Activated naive CD8-positive, alpha-beta T cell treated with anti-CD3 and anti-CD28 coated beads, Interleukin-2, amount 10 ng/mL, durations not matched to agents 7 days and 5 days (primary cell): ENCODE results near the gene MAPRE2. TPM values are rescaled to one million over a fixed set of nuclear protein-coding genes. Genes with fewer than 3 reads are reported as not detected.

Experiments used
- ATAC-seq: fragments of 150-1000 bp; cut with Tn5 transposase; one replicate; pipeline ENCODE4 v1.10.0; 2021; ENCODE audit warnings: low read depth, moderate library complexity
- POLR2A ChIA-PET: fragments of 350-600 bp; sonication (Branson Sonifier 250); formaldehyde crosslinking; loops from one replicate; lab custom pipeline; 2021; ENCODE audit warnings: antibody characterized with exemption; lab: Charles Lee
- DNase-seq: peaks from one replicate; pipeline ENCODE4 v3.0.0; 2021
- H3K27ac Mint-ChIP-seq: one replicate; pipeline ENCODE4 v1.8.0; 2022; ENCODE audit warnings: mild to moderate bottlenecking, mixed read lengths
- H3K27me3 Mint-ChIP-seq: one replicate; pipeline ENCODE4 v1.8.0; 2022; ENCODE audit warnings: mild to moderate bottlenecking, moderate library complexity, mixed read lengths
- H3K36me3 Mint-ChIP-seq: one replicate; pipeline ENCODE4 v1.8.0; 2021; ENCODE audit warnings: mild to moderate bottlenecking, mixed read lengths
- H3K4me1 Mint-ChIP-seq: one replicate; pipeline ENCODE4 v1.8.0; 2021; ENCODE audit warnings: mixed read lengths
- H3K4me3 Mint-ChIP-seq: one replicate; pipeline ENCODE4 v1.8.0; 2022; ENCODE audit warnings: mild to moderate bottlenecking, moderate library complexity, mixed read lengths
- H3K9me3 Mint-ChIP-seq: one replicate; pipeline ENCODE4 v1.8.0; 2021; ENCODE audit warnings: mixed read lengths
- total RNA-seq, 2 experiments: library from RNA; stranded (reverse); gene quantifications; one replicate each; pipeline ENCODE4 v1.2.3, GENCODE V29; 2021

Gene MAPRE2
- total RNA-seq, 2 experiments from 2014 or later: 61.5 to 63.2 TPM

GRCh38 chr18:35024196-35024595, 17.0 kb upstream of the MAPRE2 start:
- DNase-seq: no peak
- peaks cover 16% of the 10 kb centered on the region for H3K4me1 Mint-ChIP-seq
- no peak for ATAC-seq
- H3K4me3 Mint-ChIP-seq: no peak overlapping the region
- POLR2A ChIA-PET: no interaction called here
- peaks cover under 1% of the 10 kb centered on the region for H3K27me3 Mint-ChIP-seq
- H3K9me3 Mint-ChIP-seq: no peaks in the 10 kb centered on the region
- H3K36me3 Mint-ChIP-seq: peaks cover 3% of the 10 kb centered on the region
- H3K27ac Mint-ChIP-seq: no peak overlapping the region

GRCh38 chr18:35024965-35025364, 16.2 kb upstream of the MAPRE2 start:
- no peaks in the 10 kb centered on the region for H3K27me3 Mint-ChIP-seq
- H3K36me3 Mint-ChIP-seq: peaks cover 5% of the 10 kb centered on the region
- no peak for DNase-seq
- H3K4me3 Mint-ChIP-seq: no peak overlapping the region
- no peaks in the 10 kb centered on the region for H3K9me3 Mint-ChIP-seq
- H3K27ac Mint-ChIP-seq: no peak overlapping the region
- POLR2A ChIA-PET: interaction anchor here (0.8 to 8.1 kb wide), 2 partner anchors 16 to 22 kb away, joined by 3 to 119 read pairs; partner anchors contain the start of gene MAPRE2
- H3K4me1 Mint-ChIP-seq: peaks cover 22% of the 10 kb centered on the region
- no peak for ATAC-seq

DNA sequence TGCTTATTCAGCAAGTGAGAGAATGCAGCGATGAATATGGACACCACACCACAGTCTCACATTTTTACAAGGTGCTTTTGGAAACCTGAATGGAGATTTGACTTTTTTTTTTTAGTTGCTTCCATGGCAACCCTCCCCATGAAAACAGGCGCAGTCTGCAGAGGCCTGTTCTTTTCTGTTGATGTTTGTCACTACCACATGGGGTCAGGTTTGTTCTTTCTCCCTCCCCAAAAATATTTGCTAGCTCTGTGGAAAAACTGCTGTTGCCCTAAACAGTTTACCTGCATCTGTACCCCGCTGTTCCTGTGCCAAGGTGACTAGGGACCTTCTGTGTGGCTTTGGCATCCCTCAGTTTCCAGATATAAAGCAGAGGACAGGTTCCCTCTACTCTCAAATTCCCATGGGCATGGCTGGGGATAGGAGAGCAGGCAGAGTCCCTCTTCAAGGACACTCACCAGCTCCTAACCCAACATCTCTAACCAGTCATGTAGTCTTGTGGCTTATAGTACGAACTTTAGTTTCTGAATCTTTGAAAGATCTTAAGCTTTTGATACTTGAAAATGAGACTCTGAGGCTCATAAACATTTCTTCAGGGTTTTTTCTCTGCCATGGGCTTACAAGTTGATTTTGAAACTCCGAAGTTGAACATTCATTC, 14.7 kb upstream of the MAPRE2 start:
- DNase-seq: no peak
- ATAC-seq: no peak
- POLR2A ChIA-PET: interaction anchor here (8.1 kb wide), 1 partner anchor 15 kb away, joined by 119 read pairs; the partner anchor contains the start of gene MAPRE2
- H3K4me1 Mint-ChIP-seq: peaks cover 33% of the 10 kb centered on the region
- H3K9me3 Mint-ChIP-seq: no peaks in the 10 kb centered on the region
- no peak overlapping the region for H3K4me3 Mint-ChIP-seq
- no peak overlapping the region for H3K27ac Mint-ChIP-seq
- H3K36me3 Mint-ChIP-seq: peaks cover 8% of the 10 kb centered on the region
- no peaks in the 10 kb centered on the region for H3K27me3 Mint-ChIP-seq

- peak overlapping the region; percentile 23 for H3K27ac Mint-ChIP-seq
- POLR2A ChIA-PET: interaction anchor here (0.6 to 8.1 kb wide), 2 partner anchors 10 to 14 kb away, joined by 3 to 119 read pairs; partner anchors contain the start of gene MAPRE2
- ATAC-seq (no peak), DNase-seq (no peak)
- H3K9me3 Mint-ChIP-seq: no peaks in the 10 kb centered on the region
- no peak overlapping the region for H3K4me3 Mint-ChIP-seq
- H3K27me3 Mint-ChIP-seq: no peaks in the 10 kb centered on the region
- H3K36me3 Mint-ChIP-seq: peaks cover 8% of the 10 kb centered on the region
- peaks cover 39% of the 10 kb centered on the region for H3K4me1 Mint-ChIP-seq
These were observed 14.0 kb upstream of the MAPRE2 start for GRCh38 chr18:35027206-35027605.

DNA sequence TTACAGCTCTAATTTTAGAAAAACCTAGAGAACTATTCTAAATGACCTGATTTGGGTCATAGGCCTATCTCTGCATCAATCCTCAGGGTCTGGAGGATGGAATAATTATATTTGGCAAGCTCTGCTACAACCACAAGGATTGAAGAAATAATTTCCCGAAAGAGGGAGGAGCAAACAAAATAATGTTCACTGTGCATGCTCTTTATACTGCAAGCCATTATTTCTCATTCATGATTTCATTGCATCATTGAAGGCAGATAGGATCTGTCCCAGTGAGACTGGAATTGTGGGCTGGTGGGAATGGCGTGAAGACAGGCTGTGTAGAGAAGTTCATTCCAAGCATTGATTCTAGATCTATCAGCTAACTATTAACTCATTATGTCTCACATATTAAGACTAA, 12.7 kb upstream of the MAPRE2 start:
- H3K27me3 Mint-ChIP-seq: no peaks in the 10 kb centered on the region
- H3K4me1 Mint-ChIP-seq: peaks cover 43% of the 10 kb centered on the region
- POLR2A ChIA-PET: interaction anchor here (2.1 to 8.1 kb wide), 2 partner anchors 13 to 22 kb away, joined by 13 to 119 read pairs; partner anchors contain the start of gene MAPRE2
- no peaks in the 10 kb centered on the region for H3K9me3 Mint-ChIP-seq
- no peak for DNase-seq
- H3K4me3 Mint-ChIP-seq: no peak overlapping the region
- H3K27ac Mint-ChIP-seq: no peak overlapping the region
- ATAC-seq: no peak
- H3K36me3 Mint-ChIP-seq: peaks cover 8% of the 10 kb centered on the region

DNA sequence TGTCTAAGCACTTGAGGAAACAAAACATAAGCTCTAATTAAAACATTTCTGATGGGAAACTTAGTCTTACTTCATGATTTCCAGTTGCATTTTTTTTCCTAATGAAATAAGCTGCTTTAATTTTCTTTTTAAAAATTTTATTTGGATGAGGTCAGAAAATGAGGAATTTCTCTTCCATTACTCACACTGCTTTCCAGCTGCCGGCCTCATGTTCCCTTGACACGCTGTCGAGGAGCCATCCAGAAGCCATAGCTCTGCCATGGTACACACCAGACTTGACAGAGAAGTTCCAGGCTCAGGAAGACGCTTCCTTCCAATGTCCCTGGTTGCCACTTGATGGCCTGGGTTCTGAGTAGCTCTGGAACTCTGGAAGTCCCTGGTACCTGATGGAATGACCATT, 12.1 kb upstream of the MAPRE2 start:
- Mint-ChIP-seq H3K27me3 (no peaks in the 10 kb centered on the region), H3K4me3 (no peak overlapping the region), H3K27ac (peak overlapping the region; percentile 95), H3K9me3 (no peaks in the 10 kb centered on the region), H3K4me1 (peaks cover 43% of the 10 kb centered on the region), H3K36me3 (peaks cover 8% of the 10 kb centered on the region)
- POLR2A ChIA-PET: interaction anchor here (0.7 to 8.1 kb wide), 8 partner anchors 12 to 316 kb away, joined by 3 to 119 read pairs (median 5); partner anchors contain the start of genes MAPRE2, ZNF24 and ZNF397
- no peak for DNase-seq
- no peak for ATAC-seq

DNA sequence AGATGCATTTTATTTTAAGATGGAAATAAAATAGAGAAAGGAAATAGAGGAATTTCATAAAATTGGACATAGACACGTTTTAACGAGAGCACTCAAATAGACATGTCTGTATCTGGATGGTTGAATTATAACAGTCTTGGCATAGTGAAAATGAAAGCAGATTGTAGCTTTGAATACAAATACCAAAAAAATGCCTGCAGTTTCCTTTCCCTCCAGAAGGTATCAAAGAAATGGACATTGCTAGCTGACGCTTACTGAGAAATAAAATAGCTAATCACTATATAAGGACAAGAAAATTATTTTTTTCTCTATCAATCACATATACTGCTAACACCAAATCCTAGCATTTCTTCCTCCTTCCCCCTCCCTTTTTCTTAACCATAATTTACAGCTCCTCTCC, 11.4 kb upstream of the MAPRE2 start:
- H3K27ac Mint-ChIP-seq: peak overlapping the region; percentile 95
- ATAC-seq (peak; percentile 70), DNase-seq (no peak)
- no peaks in the 10 kb centered on the region for H3K9me3 Mint-ChIP-seq
- peak overlapping the region; percentile 83 for H3K4me3 Mint-ChIP-seq
- peaks cover 8% of the 10 kb centered on the region for H3K36me3 Mint-ChIP-seq
- H3K4me1 Mint-ChIP-seq: peaks cover 43% of the 10 kb centered on the region
- no peaks in the 10 kb centered on the region for H3K27me3 Mint-ChIP-seq
- POLR2A ChIA-PET: interaction anchor here (0.7 to 8.1 kb wide), 13 partner anchors 11 to 315 kb away, joined by 3 to 119 read pairs (median 4); partner anchors contain the start of genes MAPRE2, ZNF24 and ZNF397

DNA sequence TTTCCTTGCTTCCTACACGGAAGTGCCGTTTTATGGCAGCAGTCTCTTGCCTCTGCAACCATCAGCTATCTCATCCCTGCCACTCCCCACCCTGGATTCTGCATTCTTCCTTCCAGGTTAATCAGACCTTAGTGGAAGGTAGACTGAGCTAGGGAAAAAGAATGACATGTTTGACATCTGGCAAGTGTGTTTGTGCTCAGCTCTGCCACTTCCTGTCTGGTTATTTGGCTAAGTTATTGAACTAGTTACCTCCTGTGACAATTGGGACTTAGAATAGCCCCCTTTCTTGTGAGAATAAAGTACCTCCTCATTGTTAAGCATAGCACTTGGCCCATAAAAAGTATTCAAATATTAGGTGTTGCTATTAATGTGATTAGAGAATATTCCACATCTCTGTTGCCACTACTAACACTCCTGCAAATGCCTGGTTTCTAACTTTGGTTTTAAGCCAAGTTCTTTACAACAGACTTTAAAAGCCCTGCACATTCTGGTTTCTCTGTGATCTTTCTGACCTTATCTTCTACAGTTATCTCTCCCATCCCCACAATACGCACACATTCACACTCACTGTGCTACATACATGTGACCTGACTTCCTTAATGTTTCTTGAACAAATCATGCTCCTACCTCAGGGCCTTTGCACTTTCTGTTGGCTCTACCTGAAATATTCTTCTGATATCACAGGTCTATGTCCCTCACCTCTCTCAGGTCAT, 10.8 kb upstream of the MAPRE2 start:
- Mint-ChIP-seq H3K4me1 (peaks cover 43% of the 10 kb centered on the region), H3K27ac (peak overlapping the region; percentile 95), H3K36me3 (peaks cover 9% of the 10 kb centered on the region), H3K4me3 (peak overlapping the region; percentile 83), H3K27me3 (no peaks in the 10 kb centered on the region), H3K9me3 (no peaks in the 10 kb centered on the region)
- no peak for DNase-seq
- ATAC-seq: peak; percentile 70
- POLR2A ChIA-PET: interaction anchor here (0.8 to 8.1 kb wide), 10 partner anchors 11 to 314 kb away, joined by 3 to 119 read pairs (median 4); partner anchors contain the start of genes MAPRE2 and ZNF24

- peaks cover 10% of the 10 kb centered on the region for H3K36me3 Mint-ChIP-seq
- H3K9me3 Mint-ChIP-seq: no peaks in the 10 kb centered on the region
- H3K27ac Mint-ChIP-seq: no peak overlapping the region
- POLR2A ChIA-PET: interaction anchor here (8.1 kb wide), 1 partner anchor 9 kb away, joined by 119 read pairs; the partner anchor contains the start of gene MAPRE2
- ATAC-seq (no peak), DNase-seq (no peak)
- peaks cover 36% of the 10 kb centered on the region for H3K4me1 Mint-ChIP-seq
- peaks cover 1% of the 10 kb centered on the region for H3K27me3 Mint-ChIP-seq
- no peak overlapping the region for H3K4me3 Mint-ChIP-seq
These were observed 9.1 kb upstream of the MAPRE2 start for GRCh38 chr18:35032113-35032512.

GRCh38 chr18:35038029-35038428, 3.2 kb upstream of the MAPRE2 start:
- H3K27me3 Mint-ChIP-seq: peaks cover 1% of the 10 kb centered on the region
- peaks cover 13% of the 10 kb centered on the region for H3K4me1 Mint-ChIP-seq
- POLR2A ChIA-PET: no interaction called here
- no peaks in the 10 kb centered on the region for H3K9me3 Mint-ChIP-seq
- ATAC-seq (no peak), DNase-seq (no peak)
- peak overlapping the region; percentile 2 for H3K27ac Mint-ChIP-seq
- H3K36me3 Mint-ChIP-seq: peaks cover 4% of the 10 kb centered on the region
- no peak overlapping the region for H3K4me3 Mint-ChIP-seq

DNA sequence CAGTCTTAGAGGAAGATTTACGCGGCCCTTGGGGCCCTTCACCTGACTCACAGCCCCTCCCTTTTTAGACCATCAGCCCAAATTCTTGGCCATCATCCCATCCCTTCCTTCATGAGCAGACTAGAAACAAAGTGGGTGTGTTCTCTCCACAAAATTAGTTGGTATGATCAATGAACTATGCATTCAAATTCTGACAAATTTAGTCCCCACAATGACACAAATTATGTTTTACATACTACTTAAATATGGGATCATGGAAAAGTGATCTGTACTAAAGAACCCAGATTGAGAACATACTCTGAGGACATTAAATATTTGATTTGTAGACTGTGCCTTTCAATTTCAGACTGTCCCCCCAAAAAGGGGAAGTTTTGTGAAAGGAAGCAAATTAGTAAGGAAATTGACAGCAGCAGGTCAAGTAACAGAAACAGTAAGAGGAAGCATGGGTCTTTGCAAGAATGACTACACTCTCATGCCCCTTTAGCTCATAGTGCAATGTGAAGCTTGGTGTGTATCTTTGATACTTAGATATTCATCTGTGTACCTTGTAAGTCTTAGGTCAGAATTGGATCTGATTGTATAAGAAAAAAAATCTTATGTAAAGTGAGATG, 2.2 kb upstream of the MAPRE2 start:
- Mint-ChIP-seq H3K27ac (no peak overlapping the region), H3K36me3 (peaks cover 4% of the 10 kb centered on the region), H3K9me3 (no peaks in the 10 kb centered on the region), H3K4me3 (no peak overlapping the region), H3K27me3 (peaks cover 1% of the 10 kb centered on the region), H3K4me1 (peaks cover 22% of the 10 kb centered on the region)
- ATAC-seq (no peak), DNase-seq (no peak)
- POLR2A ChIA-PET: interaction anchor here (3.9 kb wide), 1 partner anchor 10 kb away, joined by 119 read pairs; no protein-coding TSS in a partner anchor

DNA sequence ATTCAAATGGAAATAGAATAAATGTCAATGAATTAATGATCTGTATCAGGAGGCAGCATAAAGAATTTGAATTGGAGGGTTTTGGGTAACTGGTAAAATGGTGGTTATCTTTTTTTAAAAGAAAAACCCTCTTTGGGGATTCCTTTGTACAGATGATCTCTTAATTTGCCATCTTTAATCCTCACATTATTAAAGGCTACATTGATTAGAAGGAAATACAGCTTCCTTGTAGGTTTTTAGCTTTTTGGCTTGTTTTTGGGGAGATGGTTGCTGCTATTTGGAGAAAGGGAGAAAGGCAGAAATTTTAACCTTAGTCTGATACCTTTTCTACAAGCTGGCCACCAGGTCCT, 600 bp upstream of the MAPRE2 start:
- DNase-seq: no peak
- peak overlapping the region; percentile 97 for H3K27ac Mint-ChIP-seq
- peak overlapping the region; percentile 89 for H3K4me3 Mint-ChIP-seq
- H3K4me1 Mint-ChIP-seq: peaks cover 37% of the 10 kb centered on the region
- no peaks in the 10 kb centered on the region for H3K9me3 Mint-ChIP-seq
- peaks cover 2% of the 10 kb centered on the region for H3K36me3 Mint-ChIP-seq
- ATAC-seq: no peak
- H3K27me3 Mint-ChIP-seq: peaks cover 1% of the 10 kb centered on the region
- POLR2A ChIA-PET: interaction anchor here (0.6 to 3.9 kb wide), 7 partner anchors 10 to 134 kb away, joined by 3 to 119 read pairs (median 4); no protein-coding TSS in a partner anchor
